ENCODE data around the gene CHPF2. TPM values are rescaled to one million over a fixed set of nuclear protein-coding genes. Genes with fewer than 3 reads are reported as not detected.

The CHPF2 gene
- total and polyA plus RNA-seq, 2 experiments from 2014 or later, result 51.0 to 70.0 TPM

GRCh38 chr7:151212626-151213025, 19.7 kb upstream of the CHPF2 start:
- Histone ChIP-seq H3K27ac (no peak overlapping the region), H4K20me1 (ENCODE audit: insufficient read depth, poor library complexity, severe bottlenecking) (no peaks in the 10 kb centered on the region), H3K79me2 (no peaks in the 10 kb centered on the region), H3K4me3 (no peak overlapping the region), H3K36me3 (replicated peaks; ENCODE audit: insufficient read depth, low read depth) (no peaks in the 10 kb centered on the region), H2AFZ (no peak overlapping the region), H3K4me1 (ENCODE audit: insufficient read depth) (no peaks in the 10 kb centered on the region), H3K27me3 (no peaks in the 10 kb centered on the region), H3K9me2 (replicated peaks; ENCODE audit: insufficient read depth) (no peaks in the 10 kb centered on the region), H3K9me3 (ENCODE audit: low read depth) (no peaks in the 10 kb centered on the region), H3K4me2 (no peak overlapping the region)
- no peak for TF ChIP-seq EZH2phosphoT487 (IDR thresholded peaks at IDR 0.05; ENCODE audit: low read depth, severe bottlenecking, unreplicated experiment)
- no peak for TF ChIP-seq EZH2 (IDR thresholded peaks at IDR 0.05; ENCODE audit: borderline replicate concordance)
- WGBS (ENCODE audit: low lambda C conversion rate, missing lambda C conversion rate), result 88% methylated on average over 5 of the region's 5 CpGs
- no peak for DNase-seq (ENCODE audit: low spot score)

- H3K36me3 ChIP-seq (replicated peaks; ENCODE audit: insufficient read depth, low read depth), result no peaks in the 10 kb centered on the region
- 85% methylated on average over 2 of the region's 3 CpGs for WGBS (ENCODE audit: low lambda C conversion rate, missing lambda C conversion rate)
- TF ChIP-seq EZH2 (IDR thresholded peaks at IDR 0.05; ENCODE audit: borderline replicate concordance) (no peak), EZH2phosphoT487 (IDR thresholded peaks at IDR 0.05; ENCODE audit: low read depth, severe bottlenecking, unreplicated experiment) (no peak), CTCF (IDR thresholded peaks at IDR 0.05; ENCODE audit: poor library complexity) (no peak)
These were observed 18.5 kb upstream of the CHPF2 start for GRCh38 chr7:151213826-151214225.

GRCh38 chr7:151215396-151215795, 16.9 kb upstream of the CHPF2 start:
- Histone ChIP-seq H3K4me3 (no peak overlapping the region), H3K36me3 (replicated peaks; ENCODE audit: insufficient read depth, low read depth) (no peaks in the 10 kb centered on the region), H3K9me2 (replicated peaks; ENCODE audit: insufficient read depth) (no peaks in the 10 kb centered on the region), H3K4me1 (ENCODE audit: insufficient read depth) (no peaks in the 10 kb centered on the region), H3K4me2 (no peak overlapping the region), H4K20me1 (ENCODE audit: insufficient read depth, poor library complexity, severe bottlenecking) (no peaks in the 10 kb centered on the region), H3K79me2 (no peaks in the 10 kb centered on the region), H3K27ac (no peak overlapping the region), H3K27me3 (no peaks in the 10 kb centered on the region), H3K9me3 (ENCODE audit: low read depth) (no peaks in the 10 kb centered on the region), H2AFZ (no peak overlapping the region)
- TF ChIP-seq CTCF (IDR thresholded peaks at IDR 0.05; ENCODE audit: poor library complexity), result no peak
- no peak for TF ChIP-seq EZH2phosphoT487 (IDR thresholded peaks at IDR 0.05; ENCODE audit: low read depth, severe bottlenecking, unreplicated experiment)
- no peak for TF ChIP-seq EZH2 (IDR thresholded peaks at IDR 0.05; ENCODE audit: borderline replicate concordance)
- WGBS (ENCODE audit: low lambda C conversion rate, missing lambda C conversion rate), result 98% methylated on average over 5 of the region's 5 CpGs
- DNase-seq (ENCODE audit: low spot score), result no peak

More at GRCh38 chr7:151213826-151214225, 18.5 kb upstream of the CHPF2 start:
- H3K27ac ChIP-seq, result no peak overlapping the region
- H3K4me3 ChIP-seq, result no peak overlapping the region
- H3K4me1 ChIP-seq (ENCODE audit: insufficient read depth), result no peaks in the 10 kb centered on the region
- H3K9me3 ChIP-seq (ENCODE audit: low read depth), result no peaks in the 10 kb centered on the region
- no peak overlapping the region for H3K4me2 ChIP-seq
- no peaks in the 10 kb centered on the region for H3K27me3 ChIP-seq
- DNase-seq (ENCODE audit: low spot score), result no peak
- H3K79me2 ChIP-seq, result no peaks in the 10 kb centered on the region
- H3K9me2 ChIP-seq (replicated peaks; ENCODE audit: insufficient read depth), result no peaks in the 10 kb centered on the region
- no peaks in the 10 kb centered on the region for H4K20me1 ChIP-seq (ENCODE audit: insufficient read depth, poor library complexity, severe bottlenecking)
- no peak overlapping the region for H2AFZ ChIP-seq

GRCh38 chr7:151218170-151218569, 14.1 kb upstream of the CHPF2 start:
- no peak overlapping the region for H3K27ac ChIP-seq
- no peaks in the 10 kb centered on the region for H3K4me1 ChIP-seq (ENCODE audit: insufficient read depth)
- H3K4me2 ChIP-seq, result no peak overlapping the region
- H3K9me3 ChIP-seq (ENCODE audit: low read depth), result no peaks in the 10 kb centered on the region
- H3K79me2 ChIP-seq, result no peaks in the 10 kb centered on the region
- DNase-seq (ENCODE audit: low spot score), result no peak
- no peaks in the 10 kb centered on the region for H3K27me3 ChIP-seq
- H3K4me3 ChIP-seq, result no peak overlapping the region
- no peaks in the 10 kb centered on the region for H3K9me2 ChIP-seq (replicated peaks; ENCODE audit: insufficient read depth)
- no peak for TF ChIP-seq EZH2 (IDR thresholded peaks at IDR 0.05; ENCODE audit: borderline replicate concordance)
- no peak for TF ChIP-seq EZH2phosphoT487 (IDR thresholded peaks at IDR 0.05; ENCODE audit: low read depth, severe bottlenecking, unreplicated experiment)
- no peaks in the 10 kb centered on the region for H3K36me3 ChIP-seq (replicated peaks; ENCODE audit: insufficient read depth, low read depth)
- H4K20me1 ChIP-seq (ENCODE audit: insufficient read depth, poor library complexity, severe bottlenecking), result no peaks in the 10 kb centered on the region
- 92% methylated on average over 8 of the region's 9 CpGs for WGBS (ENCODE audit: low lambda C conversion rate, missing lambda C conversion rate)
- H2AFZ ChIP-seq, result no peak overlapping the region
